IMR-90 (cell line): Measurements from ENCODE around the gene CD79B. TPM values are rescaled to one million over a fixed set of nuclear protein-coding genes. Genes with fewer than 3 reads are reported as not detected.
A peak's percentile ranks its signal among the peaks of the same experiment; 100 is the strongest.
"Not testable (repeated sequence)": the region's sequence is repeated elsewhere in the genome, so short reads cannot be mapped to it uniquely, and the experiment has no call there.

ENCODE experiments used
- ATAC-seq: fragments of 200-7000 bp; cut with Tn5 transposase; 2 replicates; pipeline ENCODE4 v1.9.1; 2020; ENCODE audit warnings: low read depth, mild to moderate bottlenecking, moderate library complexity
- BruUV-seq: library from RNA; stranded (reverse); fragments of 400-500 nt; replicated peaks from 2 replicates; lab custom pipeline; 2021; lab: Mats Ljungman, UMichigan
- CTCF ChIA-PET: fragments of 300-600 bp; formaldehyde crosslinking; extraction: SDS; loops from one replicate; lab custom pipeline; 2021; ENCODE audit warnings: antibody characterized with exemption; lab: Yijun Ruan, JAX
- POLR2A ChIA-PET: fragments of 300-600 bp; sonication (Branson Sonifier 250); formaldehyde crosslinking; loops from one replicate; lab custom pipeline; 2022; ENCODE audit warnings: antibody characterized with exemption; ENCODE audit not compliant: unreplicated experiment; lab: Charles Lee
- DNase-seq: peaks from one replicate; pipeline ENCODE4 v3.0.0; 2013
- H2AFZ ChIP-seq: replicated peaks from 2 replicates; pipeline ENCODE3; 2013; ENCODE audit warnings: low read length, mild to moderate bottlenecking; ENCODE audit not compliant: poor library complexity
- H2AK5ac ChIP-seq: 2 replicates; pipeline ENCODE4 v1.6.1; 2013; ENCODE audit warnings: low read depth, low read length, inconsistent platforms
- H2AK9ac ChIP-seq: replicated peaks from 2 replicates; pipeline ENCODE3; 2013; ENCODE audit warnings: mild to moderate bottlenecking, low read depth, low read length, moderate library complexity; ENCODE audit not compliant: poor library complexity
- H2BK120ac ChIP-seq: 2 replicates; pipeline ENCODE4 v1.6.1; 2013; ENCODE audit warnings: low read depth, low read length, inconsistent platforms
- H2BK15ac ChIP-seq: 3 replicates; pipeline ENCODE4 v1.6.1; 2013; ENCODE audit warnings: low read depth, low read length, inconsistent platforms
- H2BK20ac ChIP-seq: 2 replicates; pipeline ENCODE4 v1.6.1; 2013; ENCODE audit warnings: low read depth, mild to moderate bottlenecking, inconsistent platforms, low read length, moderate library complexity
- H2BK5ac ChIP-seq: 2 replicates; pipeline ENCODE4 v1.6.1; 2013; ENCODE audit warnings: mild to moderate bottlenecking, low read depth, low read length, inconsistent platforms; ENCODE audit not compliant: poor library complexity, severe bottlenecking
- H3K14ac ChIP-seq: replicated peaks from 2 replicates; pipeline ENCODE4 v1.6.1; 2013; ENCODE audit warnings: low read depth, low read length, inconsistent platforms
- H3K18ac ChIP-seq: 2 replicates; pipeline ENCODE4 v1.6.1; 2013; ENCODE audit warnings: low read depth, low read length, control low read depth
- H3K23ac ChIP-seq: 2 replicates; pipeline ENCODE4 v1.6.1; 2013; ENCODE audit warnings: low read depth, low read length, inconsistent platforms
- H3K27ac ChIP-seq: 2 replicates; pipeline ENCODE4 v1.5.1; 2013; ENCODE audit warnings: mild to moderate bottlenecking, control low read depth, low read length; ENCODE audit not compliant: insufficient read depth
- H3K27me3 ChIP-seq: 2 replicates; pipeline ENCODE4 v1.6.1; 2013; ENCODE audit warnings: low read length; ENCODE audit not compliant: control insufficient read depth, insufficient read depth
- H3K36me3 ChIP-seq: 2 replicates; pipeline ENCODE4 v1.6.1; 2013; ENCODE audit warnings: low read length, mixed read lengths; ENCODE audit not compliant: control insufficient read depth, insufficient read depth
- H3K4ac ChIP-seq: 2 replicates; pipeline ENCODE4 v1.6.1; 2013; ENCODE audit warnings: low read depth, low read length, inconsistent platforms
- H3K4me1 ChIP-seq: 2 replicates; pipeline ENCODE4 v1.6.1; 2013; ENCODE audit warnings: low read length, mixed read lengths; ENCODE audit not compliant: control insufficient read depth, insufficient read depth
- H3K4me2 ChIP-seq: 2 replicates; pipeline ENCODE4 v1.6.1; 2013; ENCODE audit warnings: low read depth, mild to moderate bottlenecking, control low read depth, low read length, moderate library complexity
- H3K4me3 ChIP-seq: 2 replicates; pipeline ENCODE4 v1.5.1; 2013; ENCODE audit warnings: low read depth, mild to moderate bottlenecking, control low read depth, low read length, moderate library complexity; ENCODE audit not compliant: insufficient read depth
- H3K56ac ChIP-seq: 2 replicates; pipeline ENCODE4 v1.6.1; 2013; ENCODE audit warnings: low read length, inconsistent platforms; ENCODE audit not compliant: insufficient read depth; ENCODE audit errors: extremely low read depth
- H3K79me1 ChIP-seq, 2 experiments: 2 replicates each; pipeline ENCODE4 v1.6.1; 2013; ENCODE audit warnings: low read length in 2 of 2, inconsistent platforms in 1 of 2, low read depth in 1 of 2
- H3K9ac ChIP-seq: 2 replicates; pipeline ENCODE4 v1.6.1; 2013; ENCODE audit warnings: low read depth, low read length, control low read depth
- H3K9me1 ChIP-seq: 2 replicates; pipeline ENCODE4 v1.6.1; 2013; ENCODE audit warnings: low read length, inconsistent platforms; ENCODE audit not compliant: insufficient read depth
- H3K9me3 ChIP-seq: 2 replicates; pipeline ENCODE4 v1.6.1; 2013; ENCODE audit warnings: low read length; ENCODE audit not compliant: control insufficient read depth, insufficient read depth
- H4K20me1 ChIP-seq: 2 replicates; pipeline ENCODE4 v1.6.1; 2013; ENCODE audit warnings: low read length, inconsistent platforms; ENCODE audit not compliant: insufficient read depth
- H4K5ac ChIP-seq: 2 replicates; pipeline ENCODE4 v1.6.1; 2013; ENCODE audit warnings: mild to moderate bottlenecking, low read depth, low read length, control low read depth
- H4K8ac ChIP-seq, 2 experiments: 2 replicates each; pipeline ENCODE4 v1.6.1; 2013; ENCODE audit warnings: low read depth in 2 of 2, low read length in 2 of 2, control low read depth in 1 of 2, inconsistent platforms in 1 of 2
- H4K91ac ChIP-seq: 2 replicates; pipeline ENCODE4 v1.6.1; 2013; ENCODE audit warnings: low read depth, low read length, inconsistent platforms; ENCODE audit not compliant: insufficient read depth
- CTCF ChIP-seq: conservative IDR thresholded peaks from 2 replicates; pipeline ENCODE4 v1.5.1; 2012; ENCODE audit warnings: mild to moderate bottlenecking, low read depth, low read length, improper control_type of control experiment
- WGBS, 2 experiments: methylation state at CpG; one replicate each; pipeline versions ENCODE4 v1.1.5 to v1.1.7; 2013; ENCODE audit warnings: missing lambda C conversion rate in 2 of 2; ENCODE audit not compliant: insufficient read length in 1 of 2; ENCODE audit errors: extremely low coverage in 2 of 2; 5-methylcytosine and 5-hydroxymethylcytosine counted together
- dilution Hi-C: fragments of 300-500 bp; cut with HindIII; formaldehyde crosslinking; loops from one replicate; pipeline ENCODE4 v1.14.3; 2018; ENCODE audit warnings: low sequenced_read_pairs; ENCODE audit not compliant: unreplicated experiment
- in situ Hi-C: fragments of 300-500 bp; cut with MboI; formaldehyde crosslinking; loops from 3 replicates; pipeline ENCODE4 v1.14.3; 2019; ENCODE audit warnings: low sequenced_read_pairs, inconsistent platforms, mixed read lengths
- intact Hi-C: fragments of 100-400 bp; cut with micrococcal nuclease; formaldehyde crosslinking; loops from 2 replicates; pipeline ENCODE4 v1.10.0; 2022
- polyA plus RNA-seq, 3 experiments: library from polyadenylated mRNA; depleted of rRNA; stranded (reverse); fragments of >200 nt; gene quantifications; 2 replicates each; pipeline ENCODE4 v1.2.3, GENCODE V29; 2012; ENCODE audit warnings: low replicate concordance in 1 of 3
- total RNA-seq: library from RNA; depleted of rRNA; stranded (reverse); fragments of >200 nt; gene quantifications from 2 replicates; pipeline ENCODE4 v1.2.3, GENCODE V29; 2012

Gene CD79B
- total and polyA plus RNA-seq, 2 of the 4 experiments (the other 2 are of a cell fraction) = not detected

- H3K27me3 ChIP-seq = peaks cover 20% of the 10 kb centered on the region
- H2BK15ac ChIP-seq, H3K9me3 ChIP-seq, POLR2A ChIA-PET, H3K9ac ChIP-seq, H3K14ac ChIP-seq, H3K18ac ChIP-seq, H4K20me1 ChIP-seq, H3K4ac ChIP-seq, H3K79me1 ChIP-seq, H3K4me3 ChIP-seq, H3K36me3 ChIP-seq, intact Hi-C loops, H3K4me1 ChIP-seq, H4K5ac ChIP-seq, H4K8ac ChIP-seq, H2BK5ac ChIP-seq, H3K9me1 ChIP-seq, H2AK5ac ChIP-seq, in situ Hi-C loops, H2BK20ac ChIP-seq, H3K27ac ChIP-seq, H3K4me2 ChIP-seq, H2AFZ ChIP-seq, H4K91ac ChIP-seq, H3K23ac ChIP-seq, BruUV-seq, H2AK9ac ChIP-seq, dilution Hi-C loops, H2BK120ac ChIP-seq, H3K56ac ChIP-seq: not testable (repeated sequence)
- WGBS, 2 experiments = no CpG with 5 or more reads among the region's 13 CpGs
- TF ChIP-seq CTCF = peak; percentile 37
- CTCF ChIA-PET = interaction anchor here (0.6 to 0.7 kb wide), 2 partner anchors 23 to 32 kb away, joined by 3 to 6 read pairs; no protein-coding TSS in a partner anchor
- ATAC-seq (peak; percentile 90), DNase-seq (peak; percentile 4)
Measured at GRCh38 chr17:63889026-63889848, 42.9 kb downstream of the CD79B start.

- intact Hi-C loops, in situ Hi-C loops, H3K36me3 ChIP-seq, H3K9ac ChIP-seq, H4K5ac ChIP-seq, H2BK5ac ChIP-seq, H3K4me3 ChIP-seq, POLR2A ChIA-PET, H4K8ac ChIP-seq, H2BK20ac ChIP-seq, H3K9me3 ChIP-seq, H3K4me2 ChIP-seq, H2AK9ac ChIP-seq, CTCF ChIA-PET, H3K23ac ChIP-seq, BruUV-seq, H3K18ac ChIP-seq, H3K4me1 ChIP-seq, H2AK5ac ChIP-seq, H3K4ac ChIP-seq, H3K27ac ChIP-seq, H4K20me1 ChIP-seq, H4K91ac ChIP-seq, H2BK120ac ChIP-seq, DNase-seq, ATAC-seq, H3K56ac ChIP-seq, H3K14ac ChIP-seq, dilution Hi-C loops, H3K9me1 ChIP-seq, H2BK15ac ChIP-seq, H3K79me1 ChIP-seq, H2AFZ ChIP-seq: not testable (repeated sequence)
- H3K27me3 ChIP-seq = peaks cover 18% of the 10 kb centered on the region
- 92% methylated on average over 2 of the region's 11 CpGs; no CpG with 5 or more reads in 1 of the 2 experiments for WGBS, 2 experiments
Measured at GRCh38 chr17:63885119-63885518, 47.0 kb downstream of the CD79B start.
